H1 (cell line): ENCODE data around the gene NTRK1. TPM values are rescaled to one million over a fixed set of nuclear protein-coding genes. Genes with fewer than 3 reads are reported as not detected.

ENCODE experiments used
- CTCF ChIA-PET: fragments of 300-600 bp; sonication (Branson Sonifier 250); formaldehyde crosslinking; loops from one replicate; lab custom pipeline; 2021; ENCODE audit not compliant: partially characterized antibody; lab: Charles Lee
- POLR2A ChIA-PET: fragments of 300-600 bp; sonication (Branson Sonifier 250); formaldehyde crosslinking; loops from one replicate; lab custom pipeline; 2021; ENCODE audit warnings: inconsistent platforms; ENCODE audit not compliant: partially characterized antibody; lab: Charles Lee
- DNase-seq, 2 experiments: peaks; one replicate each; pipeline versions ENCODE4 v3.0.0 to v3.0.0-alpha.2; 2010 to 2022; ENCODE audit warnings: low spot score in 2 of 2, low read depth in 1 of 2, mixed read lengths in 1 of 2
- FAIRE-seq: peaks from 2 replicates; lab custom pipeline; 2011; peaks lifted over from hg19 to GRCh38; lab: Jason Lieb, UNC
- H2AFZ ChIP-seq: 2 replicates; pipeline ENCODE4 v1.8.1; 2012; ENCODE audit warnings: low read length, inconsistent platforms
- H2AK5ac ChIP-seq: 2 replicates; pipeline ENCODE4 v1.6.1; 2013; ENCODE audit warnings: low read depth, low read length
- H2BK120ac ChIP-seq: replicated peaks from 2 replicates; pipeline ENCODE3; 2013; ENCODE audit warnings: low read depth, low read length, inconsistent platforms
- H2BK12ac ChIP-seq: 2 replicates; pipeline ENCODE4 v1.6.1; 2013; ENCODE audit warnings: low read depth, low read length
- H2BK15ac ChIP-seq: 2 replicates; pipeline ENCODE4 v1.6.1; 2013; ENCODE audit warnings: low read length
- H2BK20ac ChIP-seq: 2 replicates; pipeline ENCODE4 v1.6.1; 2013; ENCODE audit warnings: low read length
- H2BK5ac ChIP-seq: 2 replicates; pipeline ENCODE4 v1.6.1; 2013; ENCODE audit warnings: low read depth, low read length
- H3K14ac ChIP-seq: 2 replicates; pipeline ENCODE4 v1.6.1; 2013; ENCODE audit warnings: inconsistent platforms; ENCODE audit not compliant: insufficient read length
- H3K18ac ChIP-seq: 2 replicates; pipeline ENCODE4 v1.6.1; 2013; ENCODE audit warnings: low read length; ENCODE audit errors: extremely low read depth
- H3K23ac ChIP-seq: 2 replicates; pipeline ENCODE4 v1.6.1; 2013; ENCODE audit warnings: inconsistent platforms; ENCODE audit not compliant: insufficient read length
- H3K23me2 ChIP-seq: 2 replicates; pipeline ENCODE4 v1.6.1; 2013; ENCODE audit warnings: low read depth, low read length
- H3K27ac ChIP-seq: 2 replicates; pipeline ENCODE4 v1.6.1; 2011; ENCODE audit warnings: low read depth, low read length, inconsistent platforms
- H3K27me3 ChIP-seq, 4 experiments: replicated peaks in 1 of 4; 1 replicate in 1 of 4; 2 replicates in 3 of 4; pipeline versions ENCODE4 v1.6.1 to v1.8.1; 2011 to 2013; ENCODE audit warnings: low read length in 3 of 4, mild to moderate bottlenecking in 3 of 4, inconsistent platforms in 2 of 4, mixed read lengths in 2 of 4, moderate library complexity in 1 of 4; ENCODE audit not compliant: control insufficient read depth in 3 of 4, insufficient read depth in 3 of 4; ENCODE audit errors: extremely low read depth in 1 of 4
- H3K36me3 ChIP-seq, 4 experiments: 2 replicates each; pipeline versions ENCODE4 v1.6.1 to v1.8.1; 2011 to 2013; ENCODE audit warnings: mild to moderate bottlenecking in 4 of 4, low read length in 3 of 4, moderate library complexity in 2 of 4, control low read depth in 1 of 4, inconsistent platforms in 1 of 4; ENCODE audit not compliant: insufficient read depth in 4 of 4, control insufficient read depth in 2 of 4
- H3K4ac ChIP-seq: replicated peaks from 2 replicates; pipeline ENCODE3; 2013; ENCODE audit warnings: low read length, low read depth, mixed read lengths, inconsistent platforms; ENCODE audit not compliant: insufficient read length
- H3K4me1 ChIP-seq, 4 experiments: replicated peaks in 1 of 4; 1 replicate in 1 of 4; 2 replicates in 3 of 4; pipeline versions ENCODE4 v1.6.1 to v1.8.1; 2011 to 2013; ENCODE audit warnings: low read length in 3 of 4, inconsistent platforms in 2 of 4, mixed read lengths in 1 of 4; ENCODE audit not compliant: insufficient read depth in 4 of 4, control insufficient read depth in 3 of 4
- H3K4me2 ChIP-seq, 2 experiments: 2 replicates each; pipeline versions ENCODE4 v1.6.1 to v1.8.1; 2011 to 2013; ENCODE audit warnings: low read depth in 2 of 2, low read length in 2 of 2, control low read depth in 1 of 2, inconsistent platforms in 1 of 2, mild to moderate bottlenecking in 1 of 2; ENCODE audit not compliant: insufficient read depth in 1 of 2
- H3K4me3 ChIP-seq, 4 experiments: fragments of 200-600, 300-600 bp in 1 of 4; sonication (generic), shearing (Covaris generic), sonication (Bioruptor Twin) in 1 of 4; 2 replicates each; pipeline versions ENCODE4 v1.5.1 to v1.8.1; 2011 to 2016; ENCODE audit warnings: low read length in 4 of 4, low read depth in 3 of 4, control low read depth in 2 of 4, inconsistent platforms in 2 of 4, mild to moderate bottlenecking in 2 of 4, mixed read lengths in 1 of 4, moderate library complexity in 1 of 4; ENCODE audit not compliant: insufficient read depth in 2 of 4; ENCODE audit errors: extremely low read depth in 1 of 4
- H3K56ac ChIP-seq: replicated peaks from 2 replicates; pipeline ENCODE3; 2013; ENCODE audit warnings: low read depth, mild to moderate bottlenecking, mixed read lengths, low read length, inconsistent platforms; ENCODE audit not compliant: insufficient read length
- H3K79me1 ChIP-seq: 2 replicates; pipeline ENCODE4 v1.6.1; 2013; ENCODE audit warnings: low read depth, low read length, control low read depth
- H3K79me2 ChIP-seq, 2 experiments: 2 replicates each; pipeline versions ENCODE4 v1.6.1 to v1.8.1; 2012 to 2013; ENCODE audit warnings: low read length in 2 of 2, mild to moderate bottlenecking in 2 of 2, inconsistent platforms in 1 of 2; ENCODE audit not compliant: insufficient read depth in 2 of 2, control insufficient read depth in 1 of 2
- H3K9ac ChIP-seq, 4 experiments: replicated peaks in 1 of 4; 1 replicate in 1 of 4; 2 replicates in 3 of 4; pipeline versions ENCODE4 v1.6.1 to v1.8.1; 2011 to 2013; ENCODE audit warnings: low read depth in 3 of 4, low read length in 3 of 4, control low read depth in 2 of 4, mild to moderate bottlenecking in 2 of 4, moderate library complexity in 2 of 4, inconsistent platforms in 1 of 4; ENCODE audit errors: extremely low read depth in 1 of 4
- H3K9me3 ChIP-seq, 2 experiments: 2 replicates each; pipeline versions ENCODE4 v1.6.1 to v1.8.1; 2012 to 2013; ENCODE audit warnings: mild to moderate bottlenecking in 2 of 2, moderate library complexity in 2 of 2, control low read depth in 1 of 2, inconsistent platforms in 1 of 2, low read depth in 1 of 2, low read length in 1 of 2, mixed read lengths in 1 of 2; ENCODE audit not compliant: insufficient read depth in 2 of 2
- H4K20me1 ChIP-seq, 2 experiments: replicated peaks in 1 of 2; 2 replicates each; pipeline versions ENCODE3 to v1.8.1; 2011 to 2013; ENCODE audit warnings: inconsistent platforms in 2 of 2, low read length in 2 of 2, mild to moderate bottlenecking in 1 of 2; ENCODE audit not compliant: insufficient read depth in 2 of 2, control insufficient read depth in 1 of 2
- H4K5ac ChIP-seq: 2 replicates; pipeline ENCODE4 v1.6.1; 2013; ENCODE audit warnings: low read length, low read depth, mixed read lengths, inconsistent platforms; ENCODE audit not compliant: insufficient read length
- H4K8ac ChIP-seq: 2 replicates; pipeline ENCODE4 v1.8.0; 2013; ENCODE audit warnings: mild to moderate bottlenecking, moderate library complexity, low read length, inconsistent platforms; ENCODE audit not compliant: insufficient read depth; ENCODE audit errors: extremely low read depth
- H4K91ac ChIP-seq: replicated peaks from 2 replicates; pipeline ENCODE3; 2013; ENCODE audit warnings: low read length, mixed read lengths, inconsistent platforms; ENCODE audit not compliant: insufficient read length
- SUZ12 ChIP-seq: fragments of 200-600 bp; sonication (generic); IDR thresholded peaks from 2 replicates; pipeline ENCODE4 v1.6.1; 2012; ENCODE audit warnings: mild to moderate bottlenecking, inconsistent platforms, low read length, moderate library complexity, mixed read lengths
- TEAD4 ChIP-seq: IDR thresholded peaks from 2 replicates; pipeline ENCODE4 v1.6.1; 2012; ENCODE audit warnings: low read depth, low read length, inconsistent platforms, mixed read lengths
- WGBS, 2 experiments: shearing (Covaris generic) in 1 of 2; methylation state at CpG; one replicate each; pipeline versions ENCODE4 v1.1.6 to v1.1.7; 2013 to 2015; ENCODE audit warnings: low lambda C conversion rate in 2 of 2, mixed read lengths in 2 of 2, inconsistent platforms in 1 of 2, low coverage in 1 of 2, missing lambda C conversion rate in 1 of 2; ENCODE audit not compliant: insufficient replicate concordance in 2 of 2, insufficient coverage in 1 of 2, insufficient read length in 1 of 2; ENCODE audit errors: extremely low coverage in 1 of 2, missing lambda C conversion rate in 1 of 2; 5-methylcytosine and 5-hydroxymethylcytosine counted together
- polyA plus RNA-seq, 7 experiments: library from polyadenylated mRNA; depleted of rRNA in 3 of 7; stranded (reverse) in 5 of 7; unstranded in 2 of 7; fragments of >200 nt in 5 of 7; fragments of 200-250 nt in 2 of 7; gene quantifications; 1 replicate in 5 of 7; 2 replicates in 1 of 7; 4 replicates in 1 of 7; pipeline versions ENCODE4 v1.2.1 to v1.2.3, GENCODE V29; 2011 to 2013; ENCODE audit warnings: missing spikeins in 2 of 7, mixed read lengths in 2 of 7
- total RNA-seq: library from RNA; stranded (reverse); fragmentation: NEBNext Ultra II Directional; extraction: Animal tissue kit (Norgen Biotek cat#: 25700); gene quantifications from 2 replicates; pipeline ENCODE4 v1.2.1, GENCODE V29; 2021

NTRK1 gene
- total and polyA plus RNA-seq, 2 of the 8 experiments (the other 6 are each of a cell fraction or from before 2014, with no cell fraction given), result 0.12 to 0.24 TPM

DNA sequence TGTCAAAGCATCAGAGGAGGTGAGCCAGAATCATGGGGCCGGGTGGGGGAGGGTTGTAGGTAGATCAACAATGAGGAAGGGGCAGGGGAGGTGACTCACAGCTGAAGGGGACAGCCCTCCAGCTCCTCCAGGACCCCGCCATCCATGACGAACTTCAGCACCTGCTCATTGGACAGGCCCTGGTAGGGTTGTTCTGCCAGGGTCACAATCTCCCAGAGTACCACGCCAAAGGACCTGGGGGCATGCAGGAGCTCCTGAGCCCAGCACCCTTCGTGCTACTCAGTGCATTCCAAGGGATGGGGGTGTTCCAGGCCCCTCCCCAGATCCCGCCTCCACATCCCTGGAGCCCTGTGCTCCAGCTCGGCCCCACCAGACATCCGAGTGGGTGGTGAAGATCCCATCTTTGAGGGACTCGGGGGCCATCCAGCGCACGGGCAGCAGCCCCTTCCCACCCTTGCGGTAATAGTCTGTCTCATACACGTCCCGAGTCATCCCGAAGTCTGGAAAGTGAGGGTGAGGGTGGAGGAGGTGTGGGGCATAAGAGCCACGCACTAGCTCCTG is 19.3 kb upstream of the NTRK1 start:
- no peak overlapping the region for H2BK120ac ChIP-seq
- H3K56ac ChIP-seq, result no peak overlapping the region
- H3K79me2 ChIP-seq, result no peaks in the 10 kb centered on the region
- no peak overlapping the region for H2BK15ac ChIP-seq
- no peak overlapping the region for H3K4me2 ChIP-seq
- ChIA-PET CTCF (interaction anchor here (0.6 to 23.5 kb wide), 14 partner anchors 8 to 159 kb away, joined by 3 to 556 read pairs (median 6); partner anchors contain the start of genes CRABP2, INSRR, NTRK1 and SH2D2A), POLR2A (interaction anchor here (0.8 to 1.4 kb wide), 4 partner anchors 27 to 75 kb away, joined by 3 read pairs; no protein-coding TSS in a partner anchor)
- no peak overlapping the region for H4K91ac ChIP-seq
- no peak overlapping the region for H2BK20ac ChIP-seq
- H3K4me3 ChIP-seq, result no peak overlapping the region
- no peak overlapping the region for H3K18ac ChIP-seq
- no peak overlapping the region for H3K4ac ChIP-seq
- H2BK12ac ChIP-seq, result no peak overlapping the region
- no peak overlapping the region for H2AK5ac ChIP-seq
- H3K23ac ChIP-seq, result no peak overlapping the region
- no peak overlapping the region for H3K14ac ChIP-seq
- H3K79me1 ChIP-seq, result no peaks in the 10 kb centered on the region
- H3K4me1 ChIP-seq, result peaks cover 0 to 17% (median 11%) of the 10 kb centered on the region in 4 experiments; a peak in 5 of 7 replicates
- H4K20me1 ChIP-seq, result peaks cover 7 to 12% of the 10 kb centered on the region in 2 experiments
- peaks cover 6% of the 10 kb centered on the region; the same call in 1 of the 2 replicates for H3K23me2 ChIP-seq
- no peak overlapping the region for H3K27ac ChIP-seq
- 76% methylated on average over 16 of the region's 16 CpGs; no CpG with 5 or more reads in 1 of the 2 experiments for WGBS, 2 experiments
- DNase-seq (no peak), FAIRE-seq (no peak)
- no peak overlapping the region for H2BK5ac ChIP-seq
- peak; percentile 40; the same call in 1 of the 2 replicates for TF ChIP-seq TEAD4
- TF ChIP-seq SUZ12, result no peak
- TF ChIP-seq, all 59 proteins: peak for 1
- H3K36me3 ChIP-seq, result no peaks in the 10 kb centered on the region
- no peak overlapping the region for H3K9ac ChIP-seq
- no peaks in the 10 kb centered on the region for H3K9me3 ChIP-seq
- H3K27me3 ChIP-seq, result peaks cover 32 to 47% (median 45%) of the 10 kb centered on the region in 4 experiments
- no peak overlapping the region for H4K8ac ChIP-seq
- H2AFZ ChIP-seq, result no peak overlapping the region
- no peak overlapping the region for H4K5ac ChIP-seq
